Neuron (in vitro differentiated cells): ENCODE measurements around the gene GIMAP1.

Source experiments
- H2AFZ ChIP-seq: one replicate; pipeline ENCODE4 v1.6.1; 2013; ENCODE audit warnings: low read depth, mild to moderate bottlenecking, inconsistent platforms, low read length, moderate library complexity
- H3K27me3 ChIP-seq: one replicate; pipeline ENCODE4 v1.6.1; 2013; ENCODE audit warnings: low read length; ENCODE audit not compliant: insufficient read depth
- H3K36me3 ChIP-seq: one replicate; pipeline ENCODE4 v1.6.1; 2013; ENCODE audit warnings: low read length; ENCODE audit not compliant: insufficient read depth
- H3K4me1 ChIP-seq: one replicate; pipeline ENCODE4 v1.6.1; 2013; ENCODE audit warnings: low read length; ENCODE audit not compliant: insufficient read depth
- H3K4me3 ChIP-seq: 2 replicates; pipeline ENCODE4 v1.5.1; 2013; ENCODE audit warnings: mild to moderate bottlenecking, low read length, moderate library complexity
- H3K9me3 ChIP-seq: one replicate; pipeline ENCODE4 v1.6.1; 2013; ENCODE audit warnings: low read length

The GIMAP1 gene

GRCh38 chr7:150744041-150744656 lies 27.7 kb downstream of the GIMAP1 start:
- Histone ChIP-seq H3K36me3 (no peaks in the 10 kb centered on the region), H3K4me1 (no peaks in the 10 kb centered on the region), H2AFZ (no peak overlapping the region), H3K9me3 (no peaks in the 10 kb centered on the region), H3K27me3 (no peaks in the 10 kb centered on the region), H3K4me3 (no peak overlapping the region)

DNA sequence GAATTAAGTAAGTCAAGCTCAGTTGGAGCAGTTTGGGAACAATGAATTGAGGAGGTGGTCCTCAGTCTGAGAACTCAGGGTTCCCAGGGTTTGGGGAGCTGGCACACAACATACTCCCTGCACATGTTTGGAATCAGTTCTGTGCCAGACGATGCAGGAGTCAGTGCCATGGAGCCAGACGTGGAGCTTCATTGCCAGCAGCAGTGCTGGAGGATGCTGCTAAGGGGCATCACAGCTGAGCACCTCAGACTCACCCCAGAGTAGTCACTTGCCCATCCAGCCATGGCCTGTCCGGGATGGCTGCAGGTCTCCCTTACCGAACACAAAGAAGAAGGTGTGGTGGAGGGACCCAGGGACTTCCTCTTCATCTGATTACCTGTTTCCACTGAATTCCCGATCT lies 28.7 kb downstream of the GIMAP1 start:
- H3K9me3 ChIP-seq = no peaks in the 10 kb centered on the region
- no peaks in the 10 kb centered on the region for H3K27me3 ChIP-seq
- H2AFZ ChIP-seq = no peak overlapping the region
- H3K4me3 ChIP-seq = no peak overlapping the region
- no peaks in the 10 kb centered on the region for H3K36me3 ChIP-seq
- H3K4me1 ChIP-seq = no peaks in the 10 kb centered on the region

DNA sequence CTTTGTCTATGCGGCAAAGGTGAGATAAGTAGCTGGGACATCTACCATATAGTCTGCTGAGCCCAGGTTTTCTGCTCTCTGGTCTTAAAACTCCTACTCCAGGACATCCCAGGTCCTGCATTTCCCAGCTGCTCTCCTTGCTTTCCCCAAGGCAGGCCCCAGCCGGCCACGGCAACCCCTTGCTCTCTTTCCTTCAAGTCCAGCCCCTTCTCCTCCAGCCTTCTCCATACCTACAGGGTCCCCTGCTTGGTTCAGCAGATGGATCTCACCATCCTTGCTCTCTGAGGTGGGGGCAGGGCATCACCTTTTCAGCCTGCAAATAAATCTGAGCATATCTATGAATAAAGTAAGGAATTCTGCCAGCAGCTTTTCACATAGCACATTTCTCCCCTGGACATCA lies 29.5 kb downstream of the GIMAP1 start:
- no peaks in the 10 kb centered on the region for H3K4me1 ChIP-seq
- H3K9me3 ChIP-seq = no peaks in the 10 kb centered on the region
- no peaks in the 10 kb centered on the region for H3K36me3 ChIP-seq
- H2AFZ ChIP-seq = no peak overlapping the region
- no peak overlapping the region for H3K4me3 ChIP-seq
- H3K27me3 ChIP-seq = no peaks in the 10 kb centered on the region

DNA sequence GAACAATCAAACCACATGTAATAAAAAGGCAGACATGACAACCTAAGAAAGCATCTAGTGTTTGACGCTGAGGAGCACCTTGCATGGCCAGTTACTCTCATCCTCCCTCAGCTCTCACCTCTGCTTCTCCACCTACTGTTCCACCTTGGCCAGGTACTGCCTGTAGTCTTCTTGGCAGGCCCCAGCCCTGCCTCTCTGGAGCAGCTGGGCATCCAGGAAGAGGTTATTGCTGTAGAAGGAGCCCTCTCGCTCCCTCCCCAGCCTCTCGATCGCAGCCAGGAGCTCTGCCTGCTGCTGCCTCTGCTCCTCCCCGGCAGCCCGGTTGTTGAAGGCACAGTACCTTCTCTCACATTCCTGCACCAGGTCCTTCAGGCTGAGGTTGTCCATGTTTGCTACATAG lies 30.5 kb downstream of the GIMAP1 start:
- no peaks in the 10 kb centered on the region for H3K36me3 ChIP-seq
- no peaks in the 10 kb centered on the region for H3K4me1 ChIP-seq
- H3K4me3 ChIP-seq = no peak overlapping the region
- H3K9me3 ChIP-seq = no peaks in the 10 kb centered on the region
- no peaks in the 10 kb centered on the region for H3K27me3 ChIP-seq
- no peak overlapping the region for H2AFZ ChIP-seq

DNA sequence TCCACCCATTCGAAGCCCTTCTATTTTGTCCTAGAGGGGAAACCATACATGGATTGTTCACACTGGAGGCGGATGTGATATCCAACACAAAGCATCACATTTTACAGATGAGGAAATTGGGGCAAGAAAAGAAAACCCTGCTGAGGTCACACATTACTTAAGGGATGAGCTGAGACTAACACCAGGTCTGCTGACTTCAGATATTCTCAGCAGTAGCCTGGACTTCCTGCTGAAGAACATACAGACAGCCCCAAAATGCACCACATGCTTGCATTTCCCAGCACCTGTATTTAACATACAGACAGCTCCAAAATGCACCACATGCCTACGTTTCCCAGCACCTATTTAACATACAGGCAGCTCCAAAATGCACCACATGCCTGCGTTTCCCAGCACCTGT lies 32.0 kb downstream of the GIMAP1 start:
- Histone ChIP-seq H3K27me3 (no peaks in the 10 kb centered on the region), H3K36me3 (no peaks in the 10 kb centered on the region), H3K4me1 (no peaks in the 10 kb centered on the region), H3K4me3 (no peak overlapping the region), H2AFZ (no peak overlapping the region), H3K9me3 (no peaks in the 10 kb centered on the region)

- Histone ChIP-seq H2AFZ (no peak overlapping the region), H3K4me1 (no peaks in the 10 kb centered on the region), H3K4me3 (no peak overlapping the region), H3K27me3 (no peaks in the 10 kb centered on the region), H3K36me3 (no peaks in the 10 kb centered on the region), H3K9me3 (no peaks in the 10 kb centered on the region)
Observed at GRCh38 chr7:150751702-150752101, 35.3 kb downstream of the GIMAP1 start.

DNA sequence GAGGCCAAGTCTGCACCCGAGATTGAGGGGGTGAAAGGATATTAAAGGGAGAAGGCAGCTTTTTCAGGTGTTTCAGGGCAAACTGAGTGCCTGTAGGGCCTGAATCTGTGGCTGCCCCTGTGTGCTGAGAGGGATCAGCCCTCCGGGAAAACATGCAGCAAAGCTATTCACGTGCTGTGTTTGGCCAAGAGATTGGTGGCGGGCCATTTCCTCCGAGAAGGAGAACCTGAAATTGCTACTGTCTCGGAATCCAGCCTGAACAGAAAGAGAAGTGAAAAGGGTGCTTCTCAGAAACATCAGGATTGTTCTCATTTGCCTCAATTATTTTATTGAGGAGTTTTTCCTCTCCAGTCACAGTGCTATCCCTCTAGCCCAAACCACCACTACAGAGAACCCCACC lies 36.8 kb downstream of the GIMAP1 start:
- no peaks in the 10 kb centered on the region for H3K27me3 ChIP-seq
- H3K9me3 ChIP-seq = no peaks in the 10 kb centered on the region
- no peaks in the 10 kb centered on the region for H3K4me1 ChIP-seq
- no peak overlapping the region for H2AFZ ChIP-seq
- no peaks in the 10 kb centered on the region for H3K36me3 ChIP-seq
- no peak overlapping the region for H3K4me3 ChIP-seq

- Histone ChIP-seq H3K4me3 (no peak overlapping the region), H3K4me1 (no peaks in the 10 kb centered on the region), H3K9me3 (no peaks in the 10 kb centered on the region), H3K36me3 (no peaks in the 10 kb centered on the region), H2AFZ (no peak overlapping the region), H3K27me3 (no peaks in the 10 kb centered on the region)
Observed at GRCh38 chr7:150753826-150754603, 37.6 kb downstream of the GIMAP1 start.

GRCh38 chr7:150754951-150755350 lies 38.5 kb downstream of the GIMAP1 start:
- Histone ChIP-seq H3K36me3 (no peaks in the 10 kb centered on the region), H2AFZ (no peak overlapping the region), H3K9me3 (no peaks in the 10 kb centered on the region), H3K4me1 (no peaks in the 10 kb centered on the region), H3K27me3 (no peaks in the 10 kb centered on the region), H3K4me3 (no peak overlapping the region)

DNA sequence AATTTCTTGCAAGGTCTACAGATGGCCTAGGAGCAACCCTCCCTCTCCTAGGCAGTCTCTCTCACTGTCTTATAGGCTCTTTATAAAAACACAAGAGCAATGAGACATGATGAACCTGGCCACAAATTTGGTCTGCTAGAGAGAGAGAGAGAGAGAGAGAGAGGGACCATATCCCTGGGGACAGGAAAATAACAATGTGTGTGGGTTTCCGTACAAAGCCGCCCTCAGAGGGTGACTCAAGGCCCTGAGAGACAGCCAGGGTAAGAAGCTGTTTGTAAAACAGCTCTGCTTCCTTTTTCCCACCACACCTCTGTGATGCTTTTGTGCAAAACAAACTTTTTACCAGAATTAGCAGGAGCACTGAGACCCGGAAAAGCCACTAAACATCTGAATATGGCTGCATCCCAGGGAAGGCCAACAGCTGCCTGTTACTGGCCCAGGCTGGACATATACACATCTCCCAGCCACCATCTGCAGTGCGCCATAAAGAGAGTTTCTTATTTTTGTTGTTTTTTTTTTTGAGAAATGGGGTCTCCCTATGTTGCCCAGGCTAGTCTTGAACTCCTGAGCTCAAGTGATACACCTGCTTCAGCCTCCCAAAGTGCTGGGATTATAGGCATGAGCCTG lies 39.2 kb downstream of the GIMAP1 start:
- Histone ChIP-seq H3K27me3 (no peaks in the 10 kb centered on the region), H3K4me3 (no peak overlapping the region), H3K4me1 (no peaks in the 10 kb centered on the region), H3K36me3 (no peaks in the 10 kb centered on the region), H2AFZ (no peak overlapping the region), H3K9me3 (no peaks in the 10 kb centered on the region)

GRCh38 chr7:150756166-150756565 lies 39.8 kb downstream of the GIMAP1 start:
- H2AFZ ChIP-seq = no peak overlapping the region
- H3K4me1 ChIP-seq = no peaks in the 10 kb centered on the region
- no peaks in the 10 kb centered on the region for H3K36me3 ChIP-seq
- no peaks in the 10 kb centered on the region for H3K9me3 ChIP-seq
- no peaks in the 10 kb centered on the region for H3K27me3 ChIP-seq
- no peak overlapping the region for H3K4me3 ChIP-seq

- no peaks in the 10 kb centered on the region for H3K36me3 ChIP-seq
- H3K9me3 ChIP-seq = no peaks in the 10 kb centered on the region
- H2AFZ ChIP-seq = no peak overlapping the region
- no peaks in the 10 kb centered on the region for H3K4me1 ChIP-seq
- H3K4me3 ChIP-seq = no peak overlapping the region
- H3K27me3 ChIP-seq = no peaks in the 10 kb centered on the region
Observed at GRCh38 chr7:150756858-150757257, 40.4 kb downstream of the GIMAP1 start.

GRCh38 chr7:150759479-150759878 lies 43.1 kb downstream of the GIMAP1 start:
- Histone ChIP-seq H3K27me3 (no peaks in the 10 kb centered on the region), H2AFZ (no peak overlapping the region), H3K36me3 (no peaks in the 10 kb centered on the region), H3K9me3 (no peaks in the 10 kb centered on the region), H3K4me1 (no peaks in the 10 kb centered on the region), H3K4me3 (no peak overlapping the region)
